Naive thymus-derived CD4-positive, alpha-beta T cell (primary cell): ENCODE measurements around the gene MEIG1. TPM values are rescaled to one million over a fixed set of nuclear protein-coding genes. Genes with fewer than 3 reads are reported as not detected.
"Not testable (repeated sequence)": the region's sequence is repeated elsewhere in the genome, so short reads cannot be mapped to it uniquely, and the experiment has no call there.

Experiments used
- ATAC-seq: fragments of 150-1000 bp; cut with Tn5 transposase; 2 replicates; pipeline ENCODE4 v1.10.0; 2021; ENCODE audit warnings: mild to moderate bottlenecking, moderate library complexity
- CTCF ChIA-PET: fragments of 350-600 bp; sonication (Branson Sonifier 250); formaldehyde crosslinking; loops from one replicate; lab custom pipeline; 2021; ENCODE audit warnings: antibody characterized with exemption; lab: Charles Lee
- POLR2A ChIA-PET: fragments of 350-600 bp; sonication (Branson Sonifier 250); formaldehyde crosslinking; loops from one replicate; lab custom pipeline; 2021; ENCODE audit warnings: antibody characterized with exemption, inconsistent platforms; lab: Charles Lee
- DNase-seq, 9 donors: peaks; one replicate each; pipeline versions ENCODE4 v3.0.0 to v3.0.0-alpha.2; 2020 to 2022; ENCODE audit warnings: mixed read lengths in 1 of 9
- H3K27ac ChIP-seq: one replicate; pipeline ENCODE4 v1.7.0; 2013; ENCODE audit warnings: mild to moderate bottlenecking, low read depth, low read length, moderate library complexity
- H3K27me3 ChIP-seq, 2 donors: one replicate each; pipeline ENCODE4 v1.7.0; 2013; ENCODE audit warnings: low read length in 2 of 2, mild to moderate bottlenecking in 2 of 2, moderate library complexity in 2 of 2; ENCODE audit not compliant: control insufficient read depth in 2 of 2, insufficient read depth in 2 of 2
- H3K36me3 ChIP-seq, 3 experiments: 1 replicate in 2 of 3; 2 replicates in 1 of 3; pipeline ENCODE4 v1.7.0; 2013; ENCODE audit warnings: low read length in 3 of 3, mild to moderate bottlenecking in 3 of 3, moderate library complexity in 1 of 3; ENCODE audit not compliant: insufficient read depth in 3 of 3, control insufficient read depth in 2 of 3
- H3K4me1 ChIP-seq, 2 donors: one replicate each; pipeline ENCODE4 v1.7.0; 2013; ENCODE audit warnings: low read length in 2 of 2, mild to moderate bottlenecking in 2 of 2, moderate library complexity in 1 of 2; ENCODE audit not compliant: control insufficient read depth in 2 of 2, insufficient read depth in 2 of 2
- H3K4me3 ChIP-seq: 2 replicates; pipeline ENCODE4 v1.7.0; 2013; ENCODE audit warnings: mild to moderate bottlenecking, low read length
- H3K9me3 ChIP-seq, 3 experiments: 1 replicate in 2 of 3; 2 replicates in 1 of 3; pipeline ENCODE4 v1.7.0; 2013; ENCODE audit warnings: low read length in 3 of 3; ENCODE audit not compliant: control insufficient read depth in 2 of 3
- H3K27ac Mint-ChIP-seq, 9 donors: one replicate each; pipeline ENCODE4 v1.8.0; 2020 to 2022; ENCODE audit warnings: mixed read lengths in 9 of 9, mild to moderate bottlenecking in 8 of 9, moderate library complexity in 5 of 9, inconsistent platforms in 2 of 9
- H3K27me3 Mint-ChIP-seq, 5 donors: one replicate each; pipeline ENCODE4 v1.8.0; 2021 to 2022; ENCODE audit warnings: mixed read lengths in 5 of 5, mild to moderate bottlenecking in 1 of 5
- H3K36me3 Mint-ChIP-seq, 5 donors: one replicate each; pipeline ENCODE4 v1.8.0; 2020 to 2022; ENCODE audit warnings: mixed read lengths in 5 of 5, mild to moderate bottlenecking in 3 of 5, inconsistent platforms in 1 of 5
- H3K4me1 Mint-ChIP-seq, 7 donors: one replicate each; pipeline ENCODE4 v1.8.0; 2020 to 2022; ENCODE audit warnings: mixed read lengths in 7 of 7, mild to moderate bottlenecking in 3 of 7, inconsistent platforms in 1 of 7
- H3K4me3 Mint-ChIP-seq, 10 donors: one replicate each; pipeline ENCODE4 v1.8.0; 2020 to 2022; ENCODE audit warnings: mild to moderate bottlenecking in 10 of 10, mixed read lengths in 10 of 10, moderate library complexity in 6 of 10, inconsistent platforms in 2 of 10
- H3K9me3 Mint-ChIP-seq, 11 donors: one replicate each; pipeline ENCODE4 v1.8.0; 2020 to 2022; ENCODE audit warnings: mixed read lengths in 11 of 11, mild to moderate bottlenecking in 4 of 11, inconsistent platforms in 1 of 11, moderate library complexity in 1 of 11
- intact Hi-C, 2 donors: fragments of 100-400 bp; cut with micrococcal nuclease; formaldehyde crosslinking; loops; one replicate each; pipeline ENCODE4 v1.15.1; 2023
- polyA plus RNA-seq, 2 donors: library from polyadenylated mRNA; unstranded; fragments of 300-500 nt; fragmentation: Illumina TruSeq; gene quantifications; one replicate each; pipeline ENCODE4 v1.2.3, GENCODE V29; 2021
- total RNA-seq, 6 experiments: library from RNA in 5 of 6; stranded (reverse) in 5 of 6; gene quantifications; 1 replicate in 5 of 6; 2 replicates in 1 of 6; pipeline ENCODE4 v1.2.3 and lab custom pipeline; 2021 to 2026

Gene MEIG1
- total and polyA plus RNA-seq, 7 experiments from 2014 or later = 1.2 to 1.9 (median 1.3) TPM; not detected in 4

GRCh38 chr10:14967897-14968296, 8.7 kb downstream of the MEIG1 start:
- POLR2A ChIA-PET = no interaction called here
- no peak overlapping the region for H3K27ac ChIP-seq
- no peak overlapping the region for H3K4me3 Mint-ChIP-seq
- peaks cover 0 to 14% (median 0%) of the 10 kb centered on the region in 5 donors for H3K27me3 Mint-ChIP-seq
- no peaks in the 10 kb centered on the region for H3K9me3 Mint-ChIP-seq
- intact Hi-C loops = no loop called here
- no peak overlapping the region for H3K27ac Mint-ChIP-seq
- H3K9me3 ChIP-seq = no peaks in the 10 kb centered on the region
- H3K4me3 ChIP-seq = no peak overlapping the region
- DNase-seq (no peak), ATAC-seq (no peak)
- H3K36me3 Mint-ChIP-seq = no peaks in the 10 kb centered on the region
- no peaks in the 10 kb centered on the region for H3K4me1 ChIP-seq
- H3K4me1 Mint-ChIP-seq = no peaks in the 10 kb centered on the region
- CTCF ChIA-PET = no interaction called here
- H3K27me3 ChIP-seq = no peaks in the 10 kb centered on the region
- H3K36me3 ChIP-seq = no peaks in the 10 kb centered on the region

- DNase-seq (peak in 8 of 9 donors; percentile 16 to 62 (median 48)), ATAC-seq (peak; percentile 73)
- Histone ChIP-seq H3K27me3 (peaks cover 0 to 4% of the 10 kb centered on the region in 2 donors), H3K27ac (no peak overlapping the region), H3K4me1 (no peaks in the 10 kb centered on the region), H3K36me3 (no peaks in the 10 kb centered on the region), H3K9me3 (no peaks in the 10 kb centered on the region), H3K4me3 (no peak overlapping the region)
- ChIA-PET POLR2A (interaction anchor here (0.6 kb wide), 1 partner anchor 10 kb away, joined by 4 read pairs; no protein-coding TSS in a partner anchor), CTCF (interaction anchor here (0.6 to 2.0 kb wide), 15 partner anchors 11 to 780 kb away, joined by 3 to 7 read pairs (median 4); partner anchors contain the start of gene DCLRE1C)
- no peaks in the 10 kb centered on the region for H3K36me3 Mint-ChIP-seq
- H3K4me3 Mint-ChIP-seq = no peak overlapping the region
- intact Hi-C loops = loop anchor here (1.0 to 5.0 kb wide), 4 partner anchors 83 to 775 kb away; no protein-coding TSS in a partner anchor
- no peaks in the 10 kb centered on the region for H3K9me3 Mint-ChIP-seq
- peaks cover 0 to 6% (median 5%) of the 10 kb centered on the region in 7 donors for H3K4me1 Mint-ChIP-seq
- H3K27me3 Mint-ChIP-seq = peaks cover 8 to 28% (median 25%) of the 10 kb centered on the region in 5 donors
- H3K27ac Mint-ChIP-seq = no peak overlapping the region
Observed at GRCh38 chr10:14971867-14972448, 12.8 kb downstream of the MEIG1 start.

GRCh38 chr10:14974153-14974998, 15.2 kb downstream of the MEIG1 start:
- ATAC-seq, H3K27ac ChIP-seq, H3K4me3 Mint-ChIP-seq, H3K4me1 ChIP-seq, H3K36me3 ChIP-seq, H3K9me3 ChIP-seq, H3K4me1 Mint-ChIP-seq, H3K4me3 ChIP-seq, DNase-seq, POLR2A ChIA-PET, H3K9me3 Mint-ChIP-seq, H3K27me3 ChIP-seq, H3K36me3 Mint-ChIP-seq: not testable (repeated sequence)
- intact Hi-C loops = loop anchor here in 1 of 2 donors (5.0 kb wide), 2 partner anchors 477 to 777 kb away; no protein-coding TSS in a partner anchor
- CTCF ChIA-PET = interaction anchor here (0.6 to 1.0 kb wide), 3 partner anchors 37 to 466 kb away, joined by 3 to 4 read pairs (median 4); no protein-coding TSS in a partner anchor
- H3K27me3 Mint-ChIP-seq = peaks cover 8 to 30% (median 24%) of the 10 kb centered on the region in 5 donors
- H3K27ac Mint-ChIP-seq = peak overlapping the region in 1 of 9 donors; percentile 0

- Histone ChIP-seq H3K9me3 (no peaks in the 10 kb centered on the region), H3K4me3 (no peak overlapping the region), H3K4me1 (no peaks in the 10 kb centered on the region), H3K27ac (no peak overlapping the region), H3K27me3 (peaks cover 0 to 4% of the 10 kb centered on the region in 2 donors), H3K36me3 (no peaks in the 10 kb centered on the region)
- H3K36me3 Mint-ChIP-seq = no peaks in the 10 kb centered on the region
- DNase-seq (no peak), ATAC-seq (no peak)
- H3K9me3 Mint-ChIP-seq = no peaks in the 10 kb centered on the region
- peaks cover 0 to 6% (median 5%) of the 10 kb centered on the region in 7 donors for H3K4me1 Mint-ChIP-seq
- H3K27ac Mint-ChIP-seq = no peak overlapping the region
- H3K4me3 Mint-ChIP-seq = no peak overlapping the region
- intact Hi-C loops = loop anchor here in 1 of 2 donors (1.0 kb wide), 1 partner anchor 476 kb away; no protein-coding TSS in a partner anchor
- ChIA-PET POLR2A (no interaction called here), CTCF (no interaction called here)
- H3K27me3 Mint-ChIP-seq = peaks cover 8 to 30% (median 17%) of the 10 kb centered on the region in 5 donors
Observed at GRCh38 chr10:14975672-14976273, 16.6 kb downstream of the MEIG1 start.

GRCh38 chr10:14982744-14983143, 23.6 kb downstream of the MEIG1 start:
- ChIA-PET CTCF (no interaction called here), POLR2A (interaction anchor here (0.6 kb wide), 1 partner anchor 75 kb away, joined by 4 read pairs; no protein-coding TSS in a partner anchor)
- H3K27ac Mint-ChIP-seq = no peak overlapping the region

GRCh38 chr10:14989552-14989951, 30.4 kb downstream of the MEIG1 start:
- H3K4me3 ChIP-seq, H3K36me3 ChIP-seq, H3K27ac Mint-ChIP-seq, H3K36me3 Mint-ChIP-seq, intact Hi-C loops, H3K4me1 ChIP-seq, H3K9me3 ChIP-seq, H3K4me3 Mint-ChIP-seq, ATAC-seq, DNase-seq, H3K9me3 Mint-ChIP-seq, H3K27me3 Mint-ChIP-seq, POLR2A ChIA-PET, CTCF ChIA-PET, H3K27me3 ChIP-seq, H3K27ac ChIP-seq: not testable (repeated sequence)
- H3K4me1 Mint-ChIP-seq = peaks cover 0 to 12% (median 0%) of the 10 kb centered on the region in 7 donors

More at GRCh38 chr10:14982744-14983143, 23.6 kb downstream of the MEIG1 start:
- no peak overlapping the region for H3K27ac ChIP-seq
- ATAC-seq (no peak), DNase-seq (no peak)
- no peaks in the 10 kb centered on the region for H3K4me1 Mint-ChIP-seq
- H3K36me3 Mint-ChIP-seq = no peaks in the 10 kb centered on the region
- no peaks in the 10 kb centered on the region for H3K4me1 ChIP-seq
- H3K4me3 ChIP-seq = no peak overlapping the region
- intact Hi-C loops = no loop called here
- H3K27me3 Mint-ChIP-seq = peaks cover 0 to 5% (median 0%) of the 10 kb centered on the region in 5 donors
- H3K9me3 Mint-ChIP-seq = no peaks in the 10 kb centered on the region
- no peaks in the 10 kb centered on the region for H3K9me3 ChIP-seq
- H3K27me3 ChIP-seq = no peaks in the 10 kb centered on the region
- H3K36me3 ChIP-seq = no peaks in the 10 kb centered on the region
- no peak overlapping the region for H3K4me3 Mint-ChIP-seq
